AG04449 (cell line): Measurements from ENCODE around the gene MUC5B.

Experiments
- CTCF ChIA-PET: fragments of 350-600 bp; formaldehyde crosslinking; extraction: SDS; loops from one replicate; lab custom pipeline; 2021; ENCODE audit warnings: antibody characterized with exemption; lab: Yijun Ruan, JAX
- POLR2A ChIA-PET: fragments of 400-600, 350-600 bp; formaldehyde crosslinking; extraction: SDS; loops from one replicate; lab custom pipeline; 2020; ENCODE audit warnings: antibody characterized with exemption, inconsistent platforms; lab: Yijun Ruan, JAX
- DNase-seq: peaks from one replicate; pipeline ENCODE4 v3.0.0-alpha.2; 2010; ENCODE audit warnings: low read depth, low spot score
- H3K4me3 ChIP-seq: 2 replicates; pipeline ENCODE4 v1.5.1; 2011; ENCODE audit warnings: low read depth, mild to moderate bottlenecking, control low read depth, low read length
- TF ChIP-seq, protein P1 (sequence below): IDR thresholded peaks from one replicate; pipeline ENCODE4 v1.5.1; 2011; ENCODE audit warnings: mild to moderate bottlenecking, moderate library complexity, low read length, control low read depth, inconsistent platforms; ENCODE audit not compliant: insufficient read depth; ENCODE audit errors: missing control alignments

MUC5B gene

DNA sequence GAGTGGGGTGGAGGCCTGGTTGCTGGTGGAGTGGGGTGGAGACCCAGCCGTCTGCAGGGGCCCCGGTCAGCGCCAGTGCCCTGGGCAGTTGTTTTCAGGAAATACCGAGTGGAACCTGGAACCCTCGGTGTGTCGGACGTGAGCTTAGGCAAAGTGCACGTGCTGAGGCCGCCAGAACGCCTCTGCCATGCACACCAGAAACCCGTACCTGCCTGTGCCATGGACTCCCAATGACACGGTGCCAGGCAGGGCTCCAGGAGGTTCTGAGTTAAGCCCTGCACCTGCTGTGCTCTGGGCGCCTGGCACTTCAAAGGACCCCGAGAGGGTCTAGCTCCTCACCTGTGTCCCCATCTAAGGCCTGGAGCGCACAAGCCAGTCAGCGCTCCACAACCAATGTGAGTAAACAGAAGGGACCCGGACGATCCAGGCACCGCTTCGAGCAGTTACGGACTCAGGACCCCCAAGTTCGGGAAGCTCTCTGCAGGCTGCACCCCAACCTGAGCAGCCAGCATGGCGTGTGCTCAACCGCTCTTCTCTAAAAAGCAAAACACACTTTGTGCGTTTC lies 74.2 kb downstream of the MUC5B start:
- DNase-seq = no peak
- TF ChIP-seq, protein P1, sequence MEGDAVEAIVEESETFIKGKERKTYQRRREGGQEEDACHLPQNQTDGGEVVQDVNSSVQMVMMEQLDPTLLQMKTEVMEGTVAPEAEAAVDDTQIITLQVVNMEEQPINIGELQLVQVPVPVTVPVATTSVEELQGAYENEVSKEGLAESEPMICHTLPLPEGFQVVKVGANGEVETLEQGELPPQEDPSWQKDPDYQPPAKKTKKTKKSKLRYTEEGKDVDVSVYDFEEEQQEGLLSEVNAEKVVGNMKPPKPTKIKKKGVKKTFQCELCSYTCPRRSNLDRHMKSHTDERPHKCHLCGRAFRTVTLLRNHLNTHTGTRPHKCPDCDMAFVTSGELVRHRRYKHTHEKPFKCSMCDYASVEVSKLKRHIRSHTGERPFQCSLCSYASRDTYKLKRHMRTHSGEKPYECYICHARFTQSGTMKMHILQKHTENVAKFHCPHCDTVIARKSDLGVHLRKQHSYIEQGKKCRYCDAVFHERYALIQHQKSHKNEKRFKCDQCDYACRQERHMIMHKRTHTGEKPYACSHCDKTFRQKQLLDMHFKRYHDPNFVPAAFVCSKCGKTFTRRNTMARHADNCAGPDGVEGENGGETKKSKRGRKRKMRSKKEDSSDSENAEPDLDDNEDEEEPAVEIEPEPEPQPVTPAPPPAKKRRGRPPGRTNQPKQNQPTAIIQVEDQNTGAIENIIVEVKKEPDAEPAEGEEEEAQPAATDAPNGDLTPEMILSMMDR = no peak
- POLR2A ChIA-PET = no interaction called here
- no peak overlapping the region for H3K4me3 ChIP-seq
- CTCF ChIA-PET = no interaction called here

DNA sequence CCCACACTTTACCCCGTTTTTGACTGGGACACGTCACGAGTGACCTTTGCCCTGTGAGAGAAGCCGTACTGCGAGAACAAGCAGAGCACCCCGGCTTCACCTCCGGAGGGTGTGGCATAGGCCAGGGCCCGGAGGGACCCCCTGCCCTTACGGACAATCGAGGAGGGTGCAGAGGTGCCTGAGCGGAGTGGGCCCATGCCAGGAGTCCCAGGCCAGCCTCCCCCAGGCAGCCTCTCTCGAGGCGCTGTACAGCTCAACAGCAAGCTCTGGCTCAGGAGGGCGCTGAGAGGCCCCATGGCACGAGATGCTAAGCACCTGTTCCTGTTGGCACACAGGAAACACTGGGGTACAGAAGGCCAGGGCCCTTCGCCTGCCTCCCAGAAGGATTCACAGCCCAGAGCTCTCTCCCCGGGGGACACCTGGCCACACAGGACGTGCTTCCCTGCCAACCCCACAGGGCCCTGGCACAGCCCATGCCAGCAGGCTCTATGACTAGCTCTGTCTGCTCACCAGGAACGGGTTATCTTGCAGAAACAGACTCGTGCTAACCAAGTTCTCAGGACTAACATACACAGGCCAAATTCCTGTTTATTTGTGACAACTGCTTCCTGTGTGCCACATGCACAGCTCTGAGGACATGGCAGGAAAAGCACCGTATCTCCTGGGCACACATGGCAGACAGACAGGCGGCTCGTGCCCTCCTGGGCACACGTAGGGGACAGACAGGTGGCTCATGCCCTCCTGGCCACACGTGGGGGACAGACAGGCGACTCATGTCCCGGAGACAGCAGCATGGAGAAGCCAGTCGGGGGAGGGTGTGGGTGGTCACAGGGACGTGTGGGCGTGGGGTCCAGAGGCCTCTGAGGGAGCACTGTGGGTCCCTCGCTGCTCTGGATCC lies 75.0 kb downstream of the MUC5B start:
- ChIA-PET POLR2A (no interaction called here), CTCF (no interaction called here)
- H3K4me3 ChIP-seq = no peak overlapping the region
- no peak for DNase-seq
- TF ChIP-seq, protein P1 = no peak

DNA sequence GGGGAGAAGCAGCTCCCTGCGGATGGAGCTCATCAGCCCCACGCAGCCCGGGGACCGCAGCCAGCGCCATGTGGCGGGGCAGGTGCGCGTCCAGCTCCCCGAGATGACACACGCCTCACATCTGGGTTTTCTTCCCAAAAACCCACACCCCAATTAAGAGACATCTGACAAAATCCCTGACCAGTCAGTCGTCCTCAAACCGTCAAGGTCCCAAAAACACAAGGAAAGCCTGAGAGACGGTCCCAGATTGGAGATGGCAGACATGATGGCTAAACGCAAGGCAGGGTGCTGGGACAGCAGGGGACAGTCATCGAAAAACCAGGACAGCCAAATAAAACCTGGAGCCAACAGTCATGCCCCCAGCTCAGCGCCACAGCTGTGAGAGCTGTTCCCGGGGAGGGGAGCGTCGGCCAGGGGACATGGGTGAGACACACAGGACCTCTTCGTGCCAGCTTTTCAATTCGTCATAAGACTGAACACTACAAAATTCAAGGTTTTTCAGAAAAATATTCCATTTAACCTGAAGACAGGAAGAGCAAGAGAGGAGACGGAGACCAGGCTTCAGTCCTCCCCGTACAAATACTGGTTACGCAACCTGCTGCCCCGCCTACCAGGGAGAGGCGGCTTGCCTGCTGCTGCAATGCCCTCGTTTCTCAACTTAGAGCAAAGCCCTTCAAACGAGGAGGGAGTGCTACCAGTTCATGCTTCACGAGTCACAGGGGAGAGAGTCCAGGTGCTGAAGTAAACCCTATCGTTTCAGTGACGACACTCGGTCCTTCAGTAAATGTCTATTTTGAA lies 76.0 kb downstream of the MUC5B start:
- no peak overlapping the region for H3K4me3 ChIP-seq
- ChIA-PET POLR2A (no interaction called here), CTCF (no interaction called here)
- TF ChIP-seq, protein P1 = no peak
- no peak for DNase-seq

DNA sequence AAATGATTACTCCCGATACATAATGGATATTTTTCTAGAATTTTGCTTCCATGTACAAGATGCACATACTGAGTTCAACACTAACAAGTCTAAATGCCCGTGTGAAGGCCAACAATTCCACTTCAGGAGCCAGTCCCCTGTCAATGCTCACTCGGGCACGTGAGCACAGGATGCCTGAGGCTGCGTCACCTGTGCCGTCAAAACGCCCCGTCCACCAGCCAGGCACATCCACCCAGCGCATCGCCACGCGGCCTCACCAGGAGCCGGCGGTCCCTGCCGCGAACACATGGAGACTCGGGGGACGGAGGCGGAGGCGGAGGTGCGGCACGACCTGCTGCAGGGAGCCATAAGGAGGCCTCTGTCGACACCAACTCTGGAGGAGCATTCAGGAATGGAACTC lies 76.8 kb downstream of the MUC5B start:
- no peak for DNase-seq
- CTCF ChIA-PET = interaction anchor here (1.3 to 2.3 kb wide), 2 partner anchors 9 to 215 kb away, joined by 4 to 5 read pairs; no protein-coding TSS in a partner anchor
- TF ChIP-seq, protein P1 = no peak
- no peak overlapping the region for H3K4me3 ChIP-seq
- POLR2A ChIA-PET = no interaction called here

DNA sequence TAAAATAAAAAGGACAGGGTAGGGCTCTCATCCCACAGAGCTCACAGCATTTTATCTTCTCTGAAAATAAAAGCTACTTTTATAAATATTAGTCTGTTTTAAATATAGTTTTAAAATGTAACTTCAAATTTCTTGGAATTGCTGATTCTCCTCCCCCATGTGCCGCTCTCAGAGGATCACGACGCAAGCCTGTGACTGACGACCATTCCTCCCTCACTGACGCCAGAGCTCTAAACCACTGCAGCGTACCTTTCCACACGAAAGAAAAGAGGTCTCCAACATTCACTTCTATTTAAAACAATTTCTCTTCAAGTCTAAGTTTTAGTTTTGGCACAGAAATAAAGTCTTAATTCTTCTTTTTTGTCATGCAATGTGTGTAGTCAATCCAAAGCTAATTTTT lies 77.3 kb downstream of the MUC5B start:
- H3K4me3 ChIP-seq = no peak overlapping the region
- DNase-seq = no peak
- TF ChIP-seq, protein P1 = no peak
- POLR2A ChIA-PET = no interaction called here
- CTCF ChIA-PET = interaction anchor here (1.3 to 2.3 kb wide), 2 partner anchors 9 to 215 kb away, joined by 4 to 5 read pairs; no protein-coding TSS in a partner anchor
